Erythroblast (primary cell): ENCODE data around the gene CRY2.
A peak's percentile ranks its signal among the peaks of the same experiment; 100 is the strongest.
"Not testable (repeated sequence)": the region's sequence is repeated elsewhere in the genome, so short reads cannot be mapped to it uniquely, and the experiment has no call there.

Experiments
- DNase-seq, 2 experiments: peaks; one replicate each; lab custom pipeline; 2025; lab: John Stamatoyannopoulos, UW
- GATA1 ChIP-seq: IDR thresholded peaks from 2 replicates; pipeline ENCODE4 v1.6.1; 2011; ENCODE audit warnings: low read depth, mild to moderate bottlenecking, control low read depth, low read length, moderate library complexity
- POLR2A ChIP-seq: IDR thresholded peaks from 2 replicates; pipeline ENCODE4 v1.6.1; 2011; ENCODE audit warnings: mild to moderate bottlenecking, low read length

The CRY2 gene

DNA sequence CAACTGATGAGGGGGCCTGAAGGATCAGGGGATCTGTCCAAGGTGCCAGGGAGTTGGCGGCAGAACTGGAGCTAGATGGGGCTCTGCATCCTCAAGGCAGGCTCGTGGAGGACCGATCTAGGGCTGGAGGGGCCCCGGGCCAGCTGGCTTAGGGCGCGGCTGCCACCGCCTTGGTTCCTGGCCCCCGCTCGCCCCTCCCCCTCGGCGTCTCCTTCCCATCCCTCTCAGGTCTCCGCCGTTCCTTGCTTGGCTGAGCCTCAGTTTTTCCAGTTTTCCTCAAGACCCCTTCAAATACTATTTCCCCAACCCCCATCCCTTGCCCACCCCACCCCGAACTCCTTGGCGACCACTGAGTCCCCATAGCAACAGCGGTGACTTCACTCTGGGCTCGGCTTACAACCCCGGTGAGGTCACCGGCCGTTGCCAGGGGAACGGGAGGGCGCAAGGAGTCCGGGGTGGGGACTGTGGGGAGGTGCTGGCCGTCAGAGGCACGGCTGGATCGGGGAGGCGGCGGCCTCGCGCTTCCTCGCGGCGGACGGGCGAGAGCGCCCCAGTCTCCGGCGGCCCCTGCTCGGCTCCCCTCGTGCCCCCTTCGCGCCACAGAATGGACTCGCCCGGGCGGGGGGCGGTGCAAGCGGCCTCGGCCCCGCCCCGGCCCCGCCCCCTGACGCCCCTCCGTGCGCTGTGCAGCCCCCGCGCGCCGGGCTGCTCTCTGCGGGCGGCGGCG, 52.3 kb downstream of the CRY2 start:
- DNase-seq: peak; percentile 81 to 92
- TF ChIP-seq GATA1 (no peak), POLR2A (no peak)

DNA sequence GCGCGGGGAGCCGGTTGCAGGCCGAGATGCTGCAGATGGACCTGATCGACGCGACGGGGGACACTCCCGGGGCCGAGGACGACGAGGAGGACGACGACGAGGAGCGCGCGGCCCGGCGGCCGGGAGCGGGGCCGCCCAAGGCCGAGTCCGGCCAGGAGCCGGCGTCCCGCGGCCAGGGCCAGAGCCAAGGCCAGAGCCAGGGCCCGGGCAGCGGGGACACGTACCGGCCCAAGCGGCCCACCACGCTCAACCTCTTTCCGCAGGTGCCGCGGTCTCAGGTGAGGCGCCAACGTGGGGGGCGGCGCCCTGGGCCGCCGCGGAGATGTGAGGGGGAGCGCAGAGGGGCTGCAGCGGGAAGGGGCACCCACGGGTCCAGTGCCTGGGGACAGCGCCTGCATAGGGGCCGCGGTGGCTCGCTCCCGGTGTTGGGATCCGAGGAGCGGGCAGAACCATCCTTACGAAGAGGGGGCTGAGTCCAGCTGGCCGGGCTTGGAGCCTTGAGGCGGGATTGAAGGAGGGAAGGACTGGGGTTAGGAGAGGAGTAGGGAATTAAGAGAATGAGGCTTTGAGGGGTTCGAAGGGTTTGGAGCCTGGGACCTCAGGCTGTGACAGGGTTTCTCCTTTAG, 53.0 kb downstream of the CRY2 start:
- not testable (repeated sequence) for DNase-seq

DNA sequence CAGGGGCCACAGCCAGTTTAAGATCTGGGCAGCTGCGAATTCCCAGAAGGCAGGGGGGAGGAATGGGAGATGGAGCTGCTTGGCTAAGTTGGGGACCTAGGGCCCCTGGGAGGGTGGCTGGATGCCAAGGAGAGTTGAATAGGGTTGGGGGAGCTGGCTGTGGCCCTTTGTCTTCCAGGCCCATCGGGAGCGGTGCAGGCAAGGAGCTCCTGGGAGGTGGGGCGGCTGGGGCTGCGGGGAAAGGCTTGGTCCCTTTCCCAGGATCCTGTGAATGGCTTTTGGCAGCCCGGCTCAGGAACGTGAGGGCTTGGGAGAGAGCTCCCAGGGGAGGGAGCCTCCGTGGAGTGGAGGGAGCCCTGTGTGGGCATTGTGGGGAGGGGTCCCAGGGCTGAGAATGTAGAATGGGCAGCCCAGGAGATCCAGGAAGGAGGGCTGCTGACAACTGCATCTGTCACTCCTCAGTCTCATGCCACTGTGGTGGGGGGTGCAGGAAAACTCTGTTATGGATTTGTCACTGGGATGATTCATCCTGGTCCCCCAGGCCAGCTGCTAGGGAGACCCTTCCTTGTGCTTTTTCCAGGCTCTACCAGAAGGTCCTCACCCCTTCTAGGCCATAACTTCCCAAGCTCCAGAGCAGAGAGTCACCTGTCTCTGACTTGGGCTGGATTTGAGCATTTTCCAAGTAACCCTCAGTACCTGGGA, 53.8 kb downstream of the CRY2 start:
- no peak for DNase-seq
- no peak for TF ChIP-seq POLR2A
- no peak for TF ChIP-seq GATA1

DNA sequence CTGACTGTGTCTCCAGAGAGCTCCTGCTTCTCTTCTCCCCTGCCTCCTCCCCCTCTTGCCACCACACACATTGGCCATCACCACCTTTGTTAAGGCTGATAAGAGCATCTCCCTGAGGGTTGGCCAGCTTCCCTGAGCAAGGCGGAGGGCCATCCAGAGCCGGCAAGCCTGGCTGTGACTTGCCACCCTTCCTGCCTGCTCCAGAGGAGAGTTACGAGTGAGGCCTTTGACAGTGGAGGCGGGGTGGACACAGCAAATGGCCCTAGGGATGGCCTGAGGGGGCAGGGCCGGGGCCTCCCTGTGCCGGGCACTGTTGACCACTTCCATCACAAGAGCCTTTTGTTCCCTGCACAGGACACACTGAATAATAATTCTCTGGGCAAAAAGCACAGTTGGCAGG, 54.4 kb downstream of the CRY2 start:
- no peak for TF ChIP-seq GATA1
- TF ChIP-seq POLR2A: no peak
- peak in 1 of 2 experiments; percentile 17 for DNase-seq

DNA sequence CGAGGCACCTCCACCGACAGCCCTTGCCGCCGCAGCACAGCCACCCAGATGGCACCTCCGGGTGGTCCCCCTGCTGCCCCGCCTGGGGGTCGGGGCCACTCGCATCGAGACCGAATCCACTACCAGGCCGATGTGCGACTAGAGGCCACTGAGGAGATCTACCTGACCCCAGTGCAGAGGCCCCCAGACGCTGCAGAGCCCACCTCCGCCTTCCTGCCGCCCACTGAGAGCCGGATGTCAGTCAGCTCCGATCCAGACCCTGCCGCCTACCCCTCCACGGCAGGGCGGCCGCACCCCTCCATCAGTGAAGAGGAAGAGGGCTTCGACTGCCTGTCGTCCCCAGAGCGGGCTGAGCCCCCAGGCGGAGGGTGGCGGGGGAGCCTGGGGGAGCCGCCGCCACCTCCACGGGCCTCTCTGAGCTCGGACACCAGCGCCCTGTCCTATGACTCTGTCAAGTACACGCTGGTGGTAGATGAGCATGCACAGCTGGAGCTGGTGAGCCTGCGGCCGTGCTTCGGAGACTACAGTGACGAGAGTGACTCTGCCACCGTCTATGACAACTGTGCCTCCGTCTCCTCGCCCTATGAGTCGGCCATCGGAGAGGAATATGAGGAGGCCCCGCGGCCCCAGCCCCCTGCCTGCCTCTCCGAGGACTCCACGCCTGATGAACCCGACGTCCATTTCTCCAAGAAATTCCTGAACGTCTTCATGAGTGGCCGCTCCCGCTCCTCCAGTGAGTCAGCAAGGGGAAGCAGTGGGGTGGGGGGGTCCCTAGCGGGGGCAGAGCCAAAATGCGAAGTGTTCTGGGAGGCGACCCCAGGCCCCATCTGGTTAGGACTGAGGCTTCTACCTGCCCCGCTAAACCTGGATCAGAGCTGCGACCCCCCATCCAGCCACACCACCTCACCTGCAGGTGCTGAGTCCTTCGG, 55.4 kb downstream of the CRY2 start:
- no peak for TF ChIP-seq GATA1
- no peak for TF ChIP-seq POLR2A
- DNase-seq: no peak

DNA sequence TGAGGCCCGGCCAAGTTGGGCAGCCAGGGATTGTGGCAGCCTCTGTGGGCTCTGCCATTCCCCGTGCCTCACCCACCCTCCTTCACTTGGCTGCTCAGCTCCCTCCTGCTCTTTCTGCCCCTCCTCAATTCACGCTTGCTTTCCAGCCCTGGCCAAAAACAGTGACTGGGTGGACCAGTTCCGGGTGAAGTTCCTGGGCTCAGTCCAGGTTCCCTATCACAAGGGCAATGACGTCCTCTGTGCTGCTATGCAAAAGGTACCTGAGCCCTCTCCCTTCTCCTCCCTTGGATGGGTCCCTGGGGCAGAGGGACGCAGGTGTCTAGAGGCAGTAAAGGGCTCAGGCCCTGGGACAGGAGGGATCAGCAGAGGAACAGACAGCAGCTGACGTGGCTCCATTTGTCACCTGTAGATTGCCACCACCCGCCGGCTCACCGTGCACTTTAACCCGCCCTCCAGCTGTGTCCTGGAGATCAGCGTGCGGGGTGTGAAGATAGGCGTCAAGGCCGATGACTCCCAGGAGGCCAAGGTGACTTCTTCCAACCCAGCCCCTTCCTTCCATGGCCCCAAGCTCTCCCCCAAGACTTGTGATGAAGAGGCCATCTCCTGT, 57.1 kb downstream of the CRY2 start:
- TF ChIP-seq GATA1 (no peak), POLR2A (no peak)
- DNase-seq: no peak

DNA sequence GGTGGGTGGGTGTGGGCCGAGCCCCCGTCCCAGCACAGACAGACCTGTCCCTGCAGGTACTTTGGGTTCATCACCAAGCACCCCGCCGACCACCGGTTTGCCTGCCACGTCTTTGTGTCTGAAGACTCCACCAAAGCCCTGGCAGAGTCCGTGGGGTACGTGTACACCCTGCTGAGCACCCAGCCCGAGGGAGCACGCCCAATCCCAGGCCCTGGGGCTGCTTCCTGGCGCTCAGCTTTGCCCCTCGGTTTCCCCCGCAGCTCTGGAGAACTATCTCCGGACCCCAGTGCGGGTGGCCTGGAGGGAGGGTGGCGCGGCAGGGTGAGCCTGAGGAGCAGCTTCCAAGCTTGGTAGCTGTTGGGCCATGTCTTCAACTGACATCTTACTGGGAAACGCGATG, 57.8 kb downstream of the CRY2 start:
- TF ChIP-seq GATA1 (no peak), POLR2A (no peak)
- no peak for DNase-seq

DNA sequence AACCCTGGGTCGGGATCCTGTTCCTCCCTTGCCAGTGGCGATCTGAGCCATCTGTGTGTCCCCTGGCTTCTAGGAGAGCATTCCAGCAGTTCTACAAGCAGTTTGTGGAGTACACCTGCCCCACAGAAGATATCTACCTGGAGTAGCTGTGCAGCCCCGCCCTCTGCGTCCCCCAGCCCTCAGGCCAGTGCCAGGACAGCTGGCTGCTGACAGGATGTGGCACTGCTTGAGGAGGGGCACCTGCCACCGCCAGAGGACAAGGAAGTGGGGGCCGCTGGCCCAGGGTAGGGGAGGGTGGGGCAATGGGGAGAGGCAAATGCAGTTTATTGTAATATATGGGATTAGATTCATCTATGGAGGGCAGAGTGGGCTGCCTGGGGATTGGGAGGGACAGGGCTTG, 58.3 kb downstream of the CRY2 start:
- DNase-seq: not testable (repeated sequence)

DNA sequence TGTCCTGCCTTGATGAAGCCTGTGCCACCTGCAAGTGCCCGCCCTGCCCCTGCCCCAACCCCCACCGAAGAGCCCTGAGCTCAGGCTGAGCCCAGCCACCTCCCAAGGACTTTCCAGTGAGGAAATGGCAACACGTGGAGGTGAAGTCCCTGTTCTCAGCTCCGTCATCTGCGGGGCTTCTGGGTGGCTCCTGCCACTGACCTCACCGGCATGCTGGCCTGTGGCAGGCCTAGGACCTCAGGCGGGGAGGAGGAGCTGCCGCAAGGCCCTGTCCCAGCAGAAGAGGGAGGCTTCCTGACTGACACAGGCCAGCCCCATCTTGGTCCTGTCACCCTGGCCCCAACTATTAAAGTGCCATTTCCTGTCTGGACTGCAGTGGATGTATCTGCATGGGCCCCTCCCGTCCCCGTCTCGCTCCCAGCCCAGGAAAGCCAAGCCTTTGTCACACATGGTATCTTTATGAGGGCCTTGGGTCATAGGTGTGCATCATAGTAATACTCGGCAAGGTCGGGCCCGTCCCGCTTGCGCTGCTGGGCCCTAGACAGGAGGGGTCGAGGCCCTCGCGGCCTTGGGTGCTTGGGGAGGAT, 58.9 kb downstream of the CRY2 start:
- DNase-seq: no peak
- TF ChIP-seq POLR2A: no peak
- TF ChIP-seq GATA1: no peak

DNA sequence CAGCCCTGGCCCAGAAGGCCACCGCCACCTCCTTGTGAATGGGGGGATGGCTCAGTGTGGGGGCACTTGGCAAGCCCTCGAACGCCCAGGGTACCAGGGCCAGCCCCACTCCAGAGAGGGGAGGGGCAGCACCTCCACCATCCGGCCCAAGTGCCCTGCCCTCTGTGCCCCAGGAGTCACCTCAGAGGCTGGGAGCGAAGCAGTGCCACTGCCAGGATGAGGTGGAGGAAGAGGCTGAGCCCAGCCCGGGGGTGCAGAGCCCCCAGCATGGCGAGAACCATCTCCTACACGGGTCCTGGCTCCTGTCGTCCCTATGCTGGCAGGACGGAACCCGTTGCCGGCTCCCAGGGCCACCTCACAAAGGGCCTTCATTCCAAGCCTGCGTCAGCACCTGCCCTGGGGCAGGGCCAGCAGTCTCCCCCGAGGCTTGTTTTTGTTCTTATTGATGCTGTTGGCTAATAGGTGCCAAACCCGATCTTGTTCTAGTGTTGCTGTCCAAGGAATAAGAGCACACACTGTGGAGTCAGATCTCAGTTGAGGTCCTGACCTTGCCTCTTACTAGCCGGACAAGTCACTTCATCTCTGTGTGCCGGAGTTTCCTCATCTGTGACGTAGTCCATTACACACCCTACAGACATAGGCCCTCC, 59.8 kb downstream of the CRY2 start, which contains the start of gene FREY1:
TSS of gene FREY1 (minus strand) at position 307 of the 647 bp plus-strand sequence. CDS start at position 281, 26 bp downstream.
- no peak for DNase-seq
- TF ChIP-seq GATA1: no peak
- peak; percentile 4 for TF ChIP-seq POLR2A

DNA sequence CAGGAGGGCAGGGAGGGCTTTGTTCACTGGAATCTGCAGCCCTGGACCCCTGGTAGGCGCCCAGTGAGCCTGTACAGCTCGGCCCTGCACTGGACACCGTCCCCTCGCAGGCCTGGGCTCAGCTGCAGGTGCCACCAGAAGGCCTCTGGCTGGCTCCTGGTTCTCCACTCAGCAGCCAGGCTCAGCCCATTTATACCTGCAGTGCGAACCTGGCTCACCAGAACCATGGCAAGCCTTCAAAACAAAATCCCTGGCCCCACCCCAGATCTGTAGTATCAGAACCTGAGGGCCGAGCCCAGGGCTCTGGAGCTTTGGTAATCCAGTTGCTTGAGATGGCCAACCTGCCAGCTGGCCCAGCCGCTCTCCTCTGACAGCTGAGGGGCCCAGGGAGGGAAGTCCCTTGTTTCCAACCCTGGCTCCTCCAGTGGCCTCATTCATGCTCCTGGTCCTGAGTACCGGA, 60.7 kb downstream of the CRY2 start:
- DNase-seq: no peak
- TF ChIP-seq POLR2A (no peak), GATA1 (no peak)

DNA sequence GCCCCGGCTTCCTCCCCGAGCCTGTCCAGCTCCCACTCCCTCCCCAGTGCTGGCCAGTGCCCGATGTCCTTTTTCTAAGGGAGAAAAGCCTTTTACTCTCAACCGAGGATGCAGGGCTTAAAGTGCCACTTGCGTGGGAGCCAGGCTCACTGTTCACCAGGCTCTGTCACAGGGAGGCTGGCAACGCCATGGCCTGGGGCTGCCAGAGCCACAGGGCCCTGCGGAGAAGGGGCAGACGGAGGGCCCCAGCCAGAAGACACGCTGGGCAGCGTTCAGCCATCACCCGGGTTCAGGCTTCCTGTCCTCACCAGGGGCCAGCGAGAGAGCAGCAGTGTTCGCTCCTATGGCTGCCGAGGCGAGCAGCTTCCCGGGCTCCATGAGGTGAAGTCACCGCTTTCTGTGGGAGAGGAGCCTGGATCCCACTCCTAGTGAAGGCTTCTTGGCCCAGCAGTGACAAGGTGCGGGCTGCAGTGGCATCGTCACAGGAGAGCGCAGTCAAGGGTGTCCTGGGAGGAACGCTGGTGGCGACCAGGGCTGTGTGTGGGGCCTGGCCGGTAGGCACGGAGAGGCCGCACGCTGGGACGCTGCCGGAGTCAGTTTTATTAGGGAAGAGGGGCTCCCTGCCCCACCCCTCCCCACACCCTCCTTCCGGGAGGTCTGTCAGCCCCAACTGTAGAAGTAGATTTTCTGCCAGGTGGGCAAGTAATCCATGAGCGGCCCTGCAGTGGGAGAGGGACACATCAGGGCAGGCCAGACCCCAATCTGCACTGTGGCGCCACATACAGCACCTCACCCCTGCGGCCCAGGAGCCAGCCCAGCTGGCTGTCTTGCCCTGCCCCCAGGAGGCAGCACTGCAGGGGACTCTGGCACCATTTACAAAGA, 62.6 kb downstream of the CRY2 start:
- TF ChIP-seq POLR2A (no peak), GATA1 (no peak)

More for the DNA sequence above, 62.6 kb downstream of the CRY2 start:
- DNase-seq: no peak
